Endodermal cell (in vitro differentiated cells): ENCODE results near the gene BRI3. TPM values are rescaled to one million over a fixed set of nuclear protein-coding genes. Genes with fewer than 3 reads are reported as not detected.

Source experiments
- DNase-seq: peaks from one replicate; pipeline ENCODE4 v3.0.0-alpha.2; 2017
- H3K27ac ChIP-seq: 2 replicates; pipeline ENCODE4 v1.5.1; 2013; ENCODE audit warnings: mild to moderate bottlenecking, low read depth, low read length, moderate library complexity
- H3K27me3 ChIP-seq: 2 replicates; pipeline ENCODE4 v1.6.1; 2013; ENCODE audit warnings: mild to moderate bottlenecking, low read length, moderate library complexity; ENCODE audit not compliant: insufficient read depth, control insufficient read depth, poor library complexity, severe bottlenecking
- H3K36me3 ChIP-seq: 2 replicates; pipeline ENCODE4 v1.7.0; 2013; ENCODE audit warnings: mild to moderate bottlenecking, low read length, moderate library complexity; ENCODE audit not compliant: control insufficient read depth, insufficient read depth
- H3K4me1 ChIP-seq: one replicate; pipeline ENCODE4 v1.7.0; 2013; ENCODE audit warnings: low read length; ENCODE audit not compliant: control insufficient read depth, insufficient read depth
- H3K4me3 ChIP-seq: 2 replicates; pipeline ENCODE4 v1.5.1; 2013; ENCODE audit warnings: mild to moderate bottlenecking, low read length, moderate library complexity
- H3K9ac ChIP-seq: 2 replicates; pipeline ENCODE4 v1.6.1; 2013; ENCODE audit warnings: mild to moderate bottlenecking, low read length, moderate library complexity; ENCODE audit not compliant: poor library complexity, severe bottlenecking; ENCODE audit errors: extremely low read depth
- H3K9me3 ChIP-seq: 2 replicates; pipeline ENCODE4 v1.6.1; 2013; ENCODE audit warnings: mild to moderate bottlenecking, low read length, moderate library complexity; ENCODE audit not compliant: control insufficient read depth
- H3K27ac Mint-ChIP-seq: 2 replicates; pipeline ENCODE4 v1.8.0; 2020; ENCODE audit warnings: mixed read lengths
- H3K27me3 Mint-ChIP-seq: 2 replicates; pipeline ENCODE4 v1.8.0; 2021; ENCODE audit warnings: mild to moderate bottlenecking, mixed read lengths; ENCODE audit not compliant: insufficient read depth
- H3K36me3 Mint-ChIP-seq: 2 replicates; pipeline ENCODE4 v1.8.0; 2020; ENCODE audit warnings: low read depth, mixed read lengths
- H3K4me1 Mint-ChIP-seq: 2 replicates; pipeline ENCODE4 v1.8.0; 2020; ENCODE audit warnings: mixed read lengths
- H3K4me3 Mint-ChIP-seq: 2 replicates; pipeline ENCODE4 v1.8.0; 2020; ENCODE audit warnings: mild to moderate bottlenecking, moderate library complexity, mixed read lengths
- H3K9me3 Mint-ChIP-seq: 2 replicates; pipeline ENCODE4 v1.8.0; 2020; ENCODE audit warnings: mild to moderate bottlenecking, mixed read lengths
- CTCF ChIP-seq: fragments of 200-600 bp; sonication (generic); conservative IDR thresholded peaks from 2 replicates; pipeline ENCODE4 v1.5.0; 2021; ENCODE audit warnings: antibody characterized with exemption, mild to moderate bottlenecking
- WGBS, 2 experiments: methylation state at CpG; one replicate each; pipeline versions ENCODE4 v1.1.5 to v1.1.7; 2013; ENCODE audit warnings: missing lambda C conversion rate in 2 of 2, mixed read lengths in 1 of 2; ENCODE audit not compliant: insufficient coverage in 1 of 2, insufficient read length in 1 of 2; 5-methylcytosine and 5-hydroxymethylcytosine counted together
- total RNA-seq, 2 donors: library from RNA; stranded (reverse); fragmentation: NEBNext Ultra II Directional in 1 of 2; extraction: Animal tissue kit (Norgen Biotek cat#: 25700) in 1 of 2; gene quantifications; 2 replicates in 1 of 2; 3 replicates in 1 of 2; pipeline ENCODE4 v1.2.1, GENCODE V29; 2021

BRI3 gene
- total RNA-seq, 2 donors from 2014 or later = 130 to 152 TPM

- Mint-ChIP-seq H3K4me3 (no peak overlapping the region), H3K9me3 (no peaks in the 10 kb centered on the region), H3K27me3 (no peaks in the 10 kb centered on the region), H3K27ac (peak overlapping the region; percentile 72), H3K36me3 (peaks cover 31% of the 10 kb centered on the region), H3K4me1 (peaks cover 7% of the 10 kb centered on the region)
- Histone ChIP-seq H3K4me1 (peaks cover 3% of the 10 kb centered on the region), H3K27me3 (no peaks in the 10 kb centered on the region), H3K4me3 (no peak overlapping the region), H3K9me3 (no peaks in the 10 kb centered on the region), H3K9ac (no peak overlapping the region), H3K27ac (no peak overlapping the region), H3K36me3 (peaks cover 33% of the 10 kb centered on the region)
- no peak for DNase-seq
- WGBS, 2 experiments = 90 to 92% methylated on average over 14 to 19 of the region's 19 CpGs
- TF ChIP-seq CTCF = no peak
These were observed 14.1 kb downstream of the BRI3 start for GRCh38 chr7:98295467-98296192.

- Mint-ChIP-seq H3K27ac (peak overlapping the region; percentile 26), H3K4me3 (no peak overlapping the region), H3K9me3 (no peaks in the 10 kb centered on the region), H3K27me3 (no peaks in the 10 kb centered on the region), H3K4me1 (peaks cover 16% of the 10 kb centered on the region), H3K36me3 (peaks cover 30% of the 10 kb centered on the region)
- Histone ChIP-seq H3K36me3 (peaks cover 33% of the 10 kb centered on the region), H3K4me3 (no peak overlapping the region), H3K9ac (no peak overlapping the region), H3K4me1 (peaks cover 5% of the 10 kb centered on the region), H3K27ac (no peak overlapping the region), H3K27me3 (no peaks in the 10 kb centered on the region), H3K9me3 (no peaks in the 10 kb centered on the region)
- WGBS, 2 experiments = 85 to 86% methylated on average over 10 to 12 of the region's 12 CpGs
- TF ChIP-seq CTCF = no peak
- DNase-seq = no peak
These were observed 15.3 kb downstream of the BRI3 start for GRCh38 chr7:98296833-98297232.

- H3K27me3 ChIP-seq = no peaks in the 10 kb centered on the region
- H3K27ac ChIP-seq = no peak overlapping the region
- no peak for DNase-seq
- H3K27me3 Mint-ChIP-seq = no peaks in the 10 kb centered on the region
- no peak overlapping the region for H3K4me3 Mint-ChIP-seq
- H3K36me3 ChIP-seq = peaks cover 24% of the 10 kb centered on the region
- H3K9ac ChIP-seq = no peak overlapping the region
- H3K4me1 ChIP-seq = peaks cover 5% of the 10 kb centered on the region
- no peaks in the 10 kb centered on the region for H3K9me3 ChIP-seq
- no peak overlapping the region for H3K27ac Mint-ChIP-seq
- H3K4me1 Mint-ChIP-seq = peaks cover 16% of the 10 kb centered on the region
- H3K9me3 Mint-ChIP-seq = no peaks in the 10 kb centered on the region
- WGBS, 2 experiments = 91 to 96% methylated on average over 21 of the region's 21 CpGs
- peaks cover 29% of the 10 kb centered on the region for H3K36me3 Mint-ChIP-seq
- TF ChIP-seq CTCF = no peak
- H3K4me3 ChIP-seq = no peak overlapping the region
These were observed 16.3 kb downstream of the BRI3 start for GRCh38 chr7:98297626-98298286.
